Endothelial cell of umbilical vein (primary cell): ENCODE data around the gene ATP6V1E1.

ENCODE experiments used
- CTCF ChIP-seq, 2 donors: IDR thresholded peaks; 1 replicate in 1 of 2; 2 replicates in 1 of 2; pipeline ENCODE4 v1.5.1; 2011; ENCODE audit warnings: low read length in 2 of 2, mild to moderate bottlenecking in 2 of 2, moderate library complexity in 2 of 2, control low read depth in 1 of 2, inconsistent platforms in 1 of 2, low read depth in 1 of 2; ENCODE audit not compliant: insufficient read depth in 1 of 2; ENCODE audit errors: extremely low read depth in 1 of 2
- EZH2 ChIP-seq: IDR thresholded peaks from 2 replicates; pipeline ENCODE4 v1.6.1; 2012; ENCODE audit warnings: borderline replicate concordance, low read depth, mild to moderate bottlenecking, moderate library complexity, low read length, inconsistent platforms; ENCODE audit not compliant: severe bottlenecking
- FOS ChIP-seq: IDR thresholded peaks from 2 replicates; pipeline ENCODE4 v1.6.1; 2011; ENCODE audit warnings: mild to moderate bottlenecking, low read length, moderate library complexity, borderline replicate concordance; ENCODE audit not compliant: insufficient read depth
- GATA2 ChIP-seq: IDR thresholded peaks from 2 replicates; pipeline ENCODE4 v1.7.0; 2011; ENCODE audit warnings: low read depth, mild to moderate bottlenecking, moderate library complexity, mixed read lengths, low read length; ENCODE audit not compliant: insufficient read length, insufficient read depth
- JUN ChIP-seq: IDR thresholded peaks from 2 replicates; pipeline ENCODE4 v1.6.1; 2011; ENCODE audit warnings: borderline replicate concordance, low read depth; ENCODE audit not compliant: insufficient read length, insufficient read depth
- MAX ChIP-seq: IDR thresholded peaks from 2 replicates; pipeline ENCODE4 v1.6.1; 2011; ENCODE audit not compliant: insufficient read depth, insufficient read length
- MYC ChIP-seq: IDR thresholded peaks from one replicate; pipeline ENCODE4 v1.6.1; 2011; ENCODE audit warnings: mild to moderate bottlenecking, low read depth, low read length
- POLR2A ChIP-seq: IDR thresholded peaks from 2 replicates; pipeline ENCODE4 v1.6.1; 2012; ENCODE audit warnings: low read depth, mild to moderate bottlenecking, control low read depth, low read length
- POLR2AphosphoS5 ChIP-seq: IDR thresholded peaks from 2 replicates; pipeline ENCODE4 v1.6.1; 2012; ENCODE audit warnings: low read depth, mild to moderate bottlenecking, control low read depth, low read length, moderate library complexity; ENCODE audit not compliant: insufficient read depth

- TF ChIP-seq CTCF (IDR thresholded peaks at IDR 0.05; ENCODE audit: extremely low read depth in 1 of 2, insufficient read depth in 1 of 2, low read depth in 1 of 2, low read length in 2 of 2) (no peak), POLR2AphosphoS5 (no peak), POLR2A (no peak), EZH2 (no peak), MAX (no peak), FOS (no peak), GATA2 (no peak), MYC (no peak), JUN (no peak)
Observed at GRCh38 chr22:17559188-17559587, 69.4 kb downstream of the ATP6V1E1 start.
